ENCODE measurements around the gene OTOP2. TPM values are rescaled to one million over a fixed set of nuclear protein-coding genes. Genes with fewer than 3 reads are reported as not detected.

OTOP2 gene
- total RNA-seq, result not detected in 2 replicates

GRCh38 chr17:74924250-74924948 lies at the start of gene OTOP2:
Gene OTOP2 (plus strand): TSS chr17:74924273. CDS start chr17:74924633, 360 bp downstream.
- H3K4me3 ChIP-seq (ENCODE audit: low read depth, low read length), result no peak within 1 kb of the TSS
- TF ChIP-seq CTCF (IDR thresholded peaks at IDR 0.05; ENCODE audit: insufficient read depth, low read length, poor library complexity, severe bottlenecking), result no peak
- no peaks in the 10 kb centered on the region for H3K36me3 ChIP-seq (ENCODE audit: control insufficient read depth, insufficient read depth, low read length)
- no peak for DNase-seq (ENCODE audit: low read depth)
- peaks cover 80% of the 10 kb centered on the region for H3K27me3 ChIP-seq (ENCODE audit: control insufficient read depth, insufficient read depth, low read length)

GRCh38 chr17:74874615-74875037 lies 49.4 kb upstream of the OTOP2 start:
- no peak for TF ChIP-seq CTCF (IDR thresholded peaks at IDR 0.05; ENCODE audit: insufficient read depth, low read length, poor library complexity, severe bottlenecking)
- Histone ChIP-seq H3K4me3 (ENCODE audit: low read depth, low read length) (no peak overlapping the region), H3K36me3 (ENCODE audit: control insufficient read depth, insufficient read depth, low read length) (no peaks in the 10 kb centered on the region), H3K27me3 (ENCODE audit: control insufficient read depth, insufficient read depth, low read length) (peaks cover 4% of the 10 kb centered on the region)
- DNase-seq (ENCODE audit: low read depth), result no peak

- TF ChIP-seq CTCF (IDR thresholded peaks at IDR 0.05; ENCODE audit: insufficient read depth, low read length, poor library complexity, severe bottlenecking), result no peak
These were observed 48.7 kb upstream of the OTOP2 start for GRCh38 chr17:74875155-74875976.

GRCh38 chr17:74875977-74876593 lies 48.0 kb upstream of the OTOP2 start:
- Histone ChIP-seq H3K4me3 (ENCODE audit: low read depth, low read length) (no peak overlapping the region), H3K27me3 (ENCODE audit: control insufficient read depth, insufficient read depth, low read length) (peaks cover 11% of the 10 kb centered on the region), H3K36me3 (ENCODE audit: control insufficient read depth, insufficient read depth, low read length) (no peaks in the 10 kb centered on the region)
- no peak for DNase-seq (ENCODE audit: low read depth)
- no peak for TF ChIP-seq CTCF (IDR thresholded peaks at IDR 0.05; ENCODE audit: insufficient read depth, low read length, poor library complexity, severe bottlenecking)

More at GRCh38 chr17:74875155-74875976, 48.7 kb upstream of the OTOP2 start:
- Histone ChIP-seq H3K27me3 (ENCODE audit: control insufficient read depth, insufficient read depth, low read length) (peaks cover 7% of the 10 kb centered on the region), H3K36me3 (ENCODE audit: control insufficient read depth, insufficient read depth, low read length) (no peaks in the 10 kb centered on the region), H3K4me3 (ENCODE audit: low read depth, low read length) (no peak overlapping the region)
- no peak for DNase-seq (ENCODE audit: low read depth)

- TF ChIP-seq CTCF (IDR thresholded peaks at IDR 0.05; ENCODE audit: insufficient read depth, low read length, poor library complexity, severe bottlenecking), result no peak
- Histone ChIP-seq H3K36me3 (ENCODE audit: control insufficient read depth, insufficient read depth, low read length) (no peaks in the 10 kb centered on the region), H3K4me3 (ENCODE audit: low read depth, low read length) (no peak overlapping the region), H3K27me3 (ENCODE audit: control insufficient read depth, insufficient read depth, low read length) (peaks cover 15% of the 10 kb centered on the region)
- DNase-seq (ENCODE audit: low read depth), result no peak
These were observed 46.2 kb upstream of the OTOP2 start for GRCh38 chr17:74877592-74878548.
